ENCODE results near the gene BET1L.

BET1L gene

GRCh38 chr11:206526-207207 is 532 bp downstream of the BET1L start:
- no peak for DNase-seq (ENCODE audit: insufficient read length, low spot score)
- FAIRE-seq, result no peak
- TF ChIP-seq POLR2AphosphoS5 (IDR thresholded peaks at IDR 0.05; ENCODE audit: low read depth, low read length) (0 out of 2 replicates have a peak, but pooled peaks have one; percentile 14), PAX5 (IDR thresholded peaks at IDR 0.05; ENCODE audit: insufficient read depth, low read length, severe bottlenecking) (no peak)

- TF ChIP-seq SPI1 (IDR thresholded peaks at IDR 0.05; ENCODE audit: low read depth, low read length), result no peak
- TF ChIP-seq PAX5 (IDR thresholded peaks at IDR 0.05; ENCODE audit: insufficient read depth, low read length, severe bottlenecking), result no peak
- no peak for TF ChIP-seq TAF1 (IDR thresholded peaks at IDR 0.05; ENCODE audit: low read depth, low read length)
- TF ChIP-seq POLR2A (IDR thresholded peaks at IDR 0.05; ENCODE audit: low read depth, low read length), result no peak
- no peak for TF ChIP-seq POLR2AphosphoS5 (IDR thresholded peaks at IDR 0.05; ENCODE audit: low read depth, low read length)
- no peak for TF ChIP-seq POU2F2 (IDR thresholded peaks at IDR 0.05; ENCODE audit: low read depth, low read length)
- FAIRE-seq (peak; percentile 48), DNase-seq (ENCODE audit: insufficient read length, low spot score) (no peak)
These were observed 1.2 kb downstream of the BET1L start for GRCh38 chr11:206002-206384.

GRCh38 chr11:205221-206001 is 1.8 kb downstream of the BET1L start:
- TF ChIP-seq SPI1 (IDR thresholded peaks at IDR 0.05; ENCODE audit: low read depth, low read length) (no peak), POLR2AphosphoS5 (IDR thresholded peaks at IDR 0.05; ENCODE audit: low read depth, low read length) (peak; percentile 23; the same call in 1 of the 2 replicates)
- DNase-seq (ENCODE audit: insufficient read length, low spot score) (no peak), FAIRE-seq (no peak)

GRCh38 chr11:204587-205109 is 2.6 kb downstream of the BET1L start:
- DNase-seq (ENCODE audit: insufficient read length, low spot score), result no peak
- FAIRE-seq, result no peak
- TF ChIP-seq PAX5 (IDR thresholded peaks at IDR 0.05; ENCODE audit: insufficient read depth, low read length, severe bottlenecking) (no peak), POLR2A (IDR thresholded peaks at IDR 0.05; ENCODE audit: low read depth, low read length) (0 out of 2 replicates have a peak, but pooled peaks have one; percentile 11)

GRCh38 chr11:203945-204586 is 3.1 kb downstream of the BET1L start:
- TF ChIP-seq TAF1 (IDR thresholded peaks at IDR 0.05; ENCODE audit: low read depth, low read length), result no peak
- TF ChIP-seq POLR2A (IDR thresholded peaks at IDR 0.05; ENCODE audit: low read depth, low read length), result no peak
- TF ChIP-seq POU2F2 (IDR thresholded peaks at IDR 0.05; ENCODE audit: low read depth, low read length), result no peak
- no peak for TF ChIP-seq POLR2AphosphoS5 (IDR thresholded peaks at IDR 0.05; ENCODE audit: low read depth, low read length)
- no peak for TF ChIP-seq SPI1 (IDR thresholded peaks at IDR 0.05; ENCODE audit: low read depth, low read length)
- TF ChIP-seq PAX5 (IDR thresholded peaks at IDR 0.05; ENCODE audit: insufficient read depth, low read length, severe bottlenecking), result no peak
- no peak for FAIRE-seq
- DNase-seq (ENCODE audit: insufficient read length, low spot score), result no peak

- TF ChIP-seq POLR2AphosphoS5 (IDR thresholded peaks at IDR 0.05; ENCODE audit: low read depth, low read length) (peak; percentile 17; the same call in 1 of the 2 replicates), POU2F2 (IDR thresholded peaks at IDR 0.05; ENCODE audit: low read depth, low read length) (no peak), TAF1 (IDR thresholded peaks at IDR 0.05; ENCODE audit: low read depth, low read length) (no peak), PAX5 (IDR thresholded peaks at IDR 0.05; ENCODE audit: insufficient read depth, low read length, severe bottlenecking) (no peak), SPI1 (IDR thresholded peaks at IDR 0.05; ENCODE audit: low read depth, low read length) (no peak), POLR2A (IDR thresholded peaks at IDR 0.05; ENCODE audit: low read depth, low read length) (no peak)
- FAIRE-seq (no peak), DNase-seq (ENCODE audit: insufficient read length, low spot score) (no peak)
These were observed 3.9 kb downstream of the BET1L start for GRCh38 chr11:203056-203944.

- no peak for TF ChIP-seq PAX5 (IDR thresholded peaks at IDR 0.05; ENCODE audit: insufficient read depth, low read length, severe bottlenecking)
- TF ChIP-seq TAF1 (IDR thresholded peaks at IDR 0.05; ENCODE audit: low read depth, low read length), result no peak
- peak; percentile 17; the same call in 1 of the 2 replicates for TF ChIP-seq POLR2A (IDR thresholded peaks at IDR 0.05; ENCODE audit: low read depth, low read length)
- TF ChIP-seq POU2F2 (IDR thresholded peaks at IDR 0.05; ENCODE audit: low read depth, low read length), result no peak
- TF ChIP-seq POLR2AphosphoS5 (IDR thresholded peaks at IDR 0.05; ENCODE audit: low read depth, low read length), result no peak; the same call in 1 of the 2 replicates
- TF ChIP-seq SPI1 (IDR thresholded peaks at IDR 0.05; ENCODE audit: low read depth, low read length), result no peak
- no peak for DNase-seq (ENCODE audit: insufficient read length, low spot score)
- no peak for FAIRE-seq
These were observed 4.7 kb downstream of the BET1L start for GRCh38 chr11:202490-202889.

GRCh38 chr11:201966-202365 is 5.2 kb downstream of the BET1L start:
- FAIRE-seq (no peak), DNase-seq (ENCODE audit: insufficient read length, low spot score) (no peak)
- TF ChIP-seq POLR2A (IDR thresholded peaks at IDR 0.05; ENCODE audit: low read depth, low read length), result no peak
- TF ChIP-seq TAF1 (IDR thresholded peaks at IDR 0.05; ENCODE audit: low read depth, low read length), result no peak
- no peak for TF ChIP-seq PAX5 (IDR thresholded peaks at IDR 0.05; ENCODE audit: insufficient read depth, low read length, severe bottlenecking)
- TF ChIP-seq POU2F2 (IDR thresholded peaks at IDR 0.05; ENCODE audit: low read depth, low read length), result no peak
- no peak for TF ChIP-seq SPI1 (IDR thresholded peaks at IDR 0.05; ENCODE audit: low read depth, low read length)
- no peak for TF ChIP-seq POLR2AphosphoS5 (IDR thresholded peaks at IDR 0.05; ENCODE audit: low read depth, low read length)

All from GM12891 (cell line).